BLaER1 treated with 17β-estradiol and CSF1 and Interleukin-3, amounts not matched to agents 10 nM and 100 nM (cell line): ENCODE measurements around the gene ARID3B.
"Not testable (repeated sequence)": the region's sequence is repeated elsewhere in the genome, so short reads cannot be mapped to it uniquely, and the experiment has no call there.

ENCODE experiments used
- H3K27ac ChIP-seq, 11 experiments: shearing (Covaris generic); formaldehyde crosslinking; 2 replicates each; pipeline ENCODE4 v1.8.1; 2022
- H3K27me3 ChIP-seq, 11 experiments: shearing (Covaris generic); formaldehyde crosslinking; 2 replicates each; pipeline ENCODE4 v1.8.1; 2022
- H3K36me3 ChIP-seq, 11 experiments: shearing (Covaris generic); formaldehyde crosslinking; 2 replicates each; pipeline ENCODE4 v1.8.1; 2022
- H3K4me1 ChIP-seq, 10 experiments: shearing (Covaris generic); formaldehyde crosslinking; 2 replicates each; pipeline ENCODE4 v1.8.1; 2022
- H3K4me2 ChIP-seq, 11 experiments: shearing (Covaris generic); formaldehyde crosslinking; 2 replicates each; pipeline ENCODE4 v1.8.1; 2022
- H3K4me3 ChIP-seq, 10 experiments: shearing (Covaris generic); formaldehyde crosslinking; 2 replicates each; pipeline ENCODE4 v1.8.1; 2022
- H3K9ac ChIP-seq, 11 experiments: shearing (Covaris generic); formaldehyde crosslinking; 2 replicates each; pipeline ENCODE4 v1.8.1; 2022
- H3K9me3 ChIP-seq, 11 experiments: shearing (Covaris generic); formaldehyde crosslinking; replicated peaks in 1 of 11; 2 replicates each; pipeline ENCODE4 v1.8.1; 2022
- H4K20me1 ChIP-seq, 11 experiments: shearing (Covaris generic); formaldehyde crosslinking; 2 replicates each; pipeline ENCODE4 v1.8.1; 2022
- Cebpa-rat ChIP-seq, 11 experiments: shearing (Covaris generic); IDR thresholded peaks; 2 replicates each; pipeline ENCODE4 v1.8.1; 2022

ARID3B gene

GRCh38 chr15:74584204-74584603 is 43.2 kb downstream of the ARID3B start:
- no peak overlapping the region for H3K4me3 ChIP-seq
- no peaks in the 10 kb centered on the region for H3K27me3 ChIP-seq
- no peak for TF ChIP-seq Cebpa-rat (IDR thresholded peaks at IDR 0.05)
- H3K4me2 ChIP-seq = no peak overlapping the region
- peaks cover 0 to 16% (median 13%) of the 10 kb centered on the region in 10 experiments; a peak in 13 of 20 replicates for H3K4me1 ChIP-seq
- peaks cover 0 to 51% (median 4%) of the 10 kb centered on the region in 11 experiments; a peak in 11 of 22 replicates for H3K36me3 ChIP-seq
- no peaks in the 10 kb centered on the region for H3K9me3 ChIP-seq
- H4K20me1 ChIP-seq = peaks cover 0 to 21% (median 0%) of the 10 kb centered on the region in 11 experiments; a peak in 2 of 22 replicates
- H3K27ac ChIP-seq = no peak overlapping the region
- H3K9ac ChIP-seq = 0 out of 22 replicates have a peak overlapping the region, but pooled peaks of 1 of the 11 experiments have one; percentile 4

- H3K36me3 ChIP-seq = peaks cover 0 to 45% (median 5%) of the 10 kb centered on the region in 11 experiments; a peak in 12 of 22 replicates
- 0 out of 22 replicates have a peak overlapping the region, but pooled peaks of 1 of the 11 experiments have one; percentile 4 for H3K9ac ChIP-seq
- no peaks in the 10 kb centered on the region for H3K27me3 ChIP-seq
- H4K20me1 ChIP-seq = peaks cover 0 to 21% (median 0%) of the 10 kb centered on the region in 11 experiments; a peak in 2 of 22 replicates
- H3K27ac ChIP-seq = no peak overlapping the region
- H3K4me1 ChIP-seq = peaks cover 0 to 22% (median 18%) of the 10 kb centered on the region in 10 experiments; a peak in 13 of 20 replicates
- TF ChIP-seq Cebpa-rat (IDR thresholded peaks at IDR 0.05) = no peak
- no peaks in the 10 kb centered on the region for H3K9me3 ChIP-seq
- no peak overlapping the region for H3K4me3 ChIP-seq
- no peak overlapping the region for H3K4me2 ChIP-seq
Measured at GRCh38 chr15:74584779-74585178, 43.8 kb downstream of the ARID3B start.

- H3K9ac ChIP-seq = 0 out of 22 replicates have a peak overlapping the region, but pooled peaks of 1 of the 11 experiments have one; percentile 4
- no peak overlapping the region for H3K27ac ChIP-seq
- peaks cover 0 to 26% (median 22%) of the 10 kb centered on the region in 10 experiments; a peak in 13 of 20 replicates for H3K4me1 ChIP-seq
- peaks cover 0 to 42% (median 9%) of the 10 kb centered on the region in 11 experiments; a peak in 12 of 22 replicates for H3K36me3 ChIP-seq
- no peak for TF ChIP-seq Cebpa-rat (IDR thresholded peaks at IDR 0.05)
- H3K4me3 ChIP-seq = no peak overlapping the region
- H3K9me3 ChIP-seq = no peaks in the 10 kb centered on the region
- no peak overlapping the region for H3K4me2 ChIP-seq
- H3K27me3 ChIP-seq = no peaks in the 10 kb centered on the region
- H4K20me1 ChIP-seq = peaks cover 0 to 21% (median 0%) of the 10 kb centered on the region in 11 experiments; a peak in 1 of 22 replicates
Measured at GRCh38 chr15:74585191-74585590, 44.2 kb downstream of the ARID3B start.

- Histone ChIP-seq H3K27ac (no peak overlapping the region), H3K27me3 (no peaks in the 10 kb centered on the region), H3K36me3 (peaks cover 0 to 47% (median 12%) of the 10 kb centered on the region in 11 experiments; a peak in 16 of 22 replicates), H3K9ac (no peak overlapping the region), H3K4me3 (no peak overlapping the region), H3K4me1 (peaks cover 0 to 31% (median 24%) of the 10 kb centered on the region in 10 experiments; a peak in 13 of 20 replicates), H4K20me1 (peaks cover 0 to 16% (median 0%) of the 10 kb centered on the region in 11 experiments; a peak in 1 of 22 replicates), H3K9me3 (no peaks in the 10 kb centered on the region), H3K4me2 (no peak overlapping the region)
- no peak for TF ChIP-seq Cebpa-rat (IDR thresholded peaks at IDR 0.05)
Measured at GRCh38 chr15:74585857-74586256, 44.8 kb downstream of the ARID3B start.

GRCh38 chr15:74589826-74590225 is 48.8 kb downstream of the ARID3B start:
- H3K36me3 ChIP-seq = peaks cover 18 to 65% (median 41%) of the 10 kb centered on the region in 11 experiments; a peak in 21 of 22 replicates
- peaks cover 0 to 4% (median 0%) of the 10 kb centered on the region in 11 experiments; a peak in 1 of 22 replicates for H4K20me1 ChIP-seq
- no peak overlapping the region for H3K9ac ChIP-seq
- H3K27me3 ChIP-seq = no peaks in the 10 kb centered on the region
- TF ChIP-seq Cebpa-rat (IDR thresholded peaks at IDR 0.05) = no peak
- peaks cover 0 to 31% (median 24%) of the 10 kb centered on the region in 10 experiments; a peak in 13 of 20 replicates for H3K4me1 ChIP-seq
- peak overlapping the region in 8 of 11 experiments; percentile 26 to 79 (median 59); a peak in 13 of 22 replicates for H3K4me2 ChIP-seq
- H3K9me3 ChIP-seq = no peaks in the 10 kb centered on the region
- H3K27ac ChIP-seq = peak overlapping the region in 4 of 11 experiments; percentile 10 to 35 (median 17); a peak in 4 of 22 replicates
- peak overlapping the region in 1 of 10 experiments; percentile 6; a peak in 1 of 20 replicates for H3K4me3 ChIP-seq

- H3K36me3 ChIP-seq = peaks cover 18 to 61% (median 42%) of the 10 kb centered on the region in 11 experiments; a peak in 21 of 22 replicates
Measured at GRCh38 chr15:74592222-74592621, 51.2 kb downstream of the ARID3B start.

GRCh38 chr15:74593122-74593521 is 52.1 kb downstream of the ARID3B start:
- H3K27me3 ChIP-seq = no peaks in the 10 kb centered on the region
- no peak overlapping the region for H3K9ac ChIP-seq
- peaks cover 18 to 61% (median 42%) of the 10 kb centered on the region in 11 experiments; a peak in 21 of 22 replicates for H3K36me3 ChIP-seq
- no peak overlapping the region for H3K4me2 ChIP-seq
- H3K4me3 ChIP-seq = no peak overlapping the region
- no peak overlapping the region for H3K27ac ChIP-seq
- TF ChIP-seq Cebpa-rat (IDR thresholded peaks at IDR 0.05) = no peak
- H4K20me1 ChIP-seq = no peaks in the 10 kb centered on the region
- no peaks in the 10 kb centered on the region for H3K9me3 ChIP-seq
- peaks cover 3 to 31% (median 26%) of the 10 kb centered on the region in 10 experiments; a peak in 19 of 20 replicates for H3K4me1 ChIP-seq

More at GRCh38 chr15:74592222-74592621, 51.2 kb downstream of the ARID3B start:
- Histone ChIP-seq H3K27me3 (no peaks in the 10 kb centered on the region), H4K20me1 (no peaks in the 10 kb centered on the region), H3K4me1 (peaks cover 0 to 31% (median 24%) of the 10 kb centered on the region in 10 experiments; a peak in 13 of 20 replicates), H3K9me3 (no peaks in the 10 kb centered on the region), H3K9ac (no peak overlapping the region), H3K4me3 (no peak overlapping the region), H3K27ac (no peak overlapping the region), H3K4me2 (no peak overlapping the region)
- TF ChIP-seq Cebpa-rat (IDR thresholded peaks at IDR 0.05) = no peak

- Histone ChIP-seq H3K9me3 (no peaks in the 10 kb centered on the region), H3K4me3 (no peak overlapping the region), H3K4me1 (peaks cover 17 to 29% (median 26%) of the 10 kb centered on the region in 10 experiments), H3K36me3 (peaks cover 18 to 60% (median 41%) of the 10 kb centered on the region in 11 experiments; a peak in 21 of 22 replicates), H3K27ac (no peak overlapping the region), H3K9ac (no peak overlapping the region), H4K20me1 (no peaks in the 10 kb centered on the region), H3K27me3 (no peaks in the 10 kb centered on the region), H3K4me2 (no peak overlapping the region)
- no peak for TF ChIP-seq Cebpa-rat (IDR thresholded peaks at IDR 0.05)
Measured at GRCh38 chr15:74594455-74594854, 53.4 kb downstream of the ARID3B start.

- Histone ChIP-seq H4K20me1 (no peaks in the 10 kb centered on the region), H3K36me3 (peaks cover 18 to 58% (median 36%) of the 10 kb centered on the region in 11 experiments; a peak in 21 of 22 replicates)
Measured at GRCh38 chr15:74595271-74595670, 54.3 kb downstream of the ARID3B start.

GRCh38 chr15:74596736-74597135 is 55.7 kb downstream of the ARID3B start:
- not testable (repeated sequence) for H3K4me3 ChIP-seq, H3K27ac ChIP-seq, H3K4me2 ChIP-seq, H3K9me3 ChIP-seq, H3K9ac ChIP-seq, H4K20me1 ChIP-seq, H3K27me3 ChIP-seq
- H3K36me3 ChIP-seq = peaks cover 17 to 43% (median 23%) of the 10 kb centered on the region in 11 experiments; a peak in 20 of 22 replicates
- H3K4me1 ChIP-seq = peaks cover 16 to 25% (median 23%) of the 10 kb centered on the region in 10 experiments

More at GRCh38 chr15:74595271-74595670, 54.3 kb downstream of the ARID3B start:
- Histone ChIP-seq H3K27me3 (no peaks in the 10 kb centered on the region), H3K4me3 (no peak overlapping the region), H3K9ac (no peak overlapping the region), H3K9me3 (no peaks in the 10 kb centered on the region), H3K27ac (no peak overlapping the region), H3K4me2 (no peak overlapping the region), H3K4me1 (peaks cover 21 to 26% (median 24%) of the 10 kb centered on the region in 10 experiments)
- no peak for TF ChIP-seq Cebpa-rat (IDR thresholded peaks at IDR 0.05)

GRCh38 chr15:74597146-74597705 is 56.2 kb downstream of the ARID3B start:
- H3K4me2 ChIP-seq, H3K9ac ChIP-seq, H3K27ac ChIP-seq, H3K27me3 ChIP-seq, H4K20me1 ChIP-seq, H3K4me3 ChIP-seq, H3K9me3 ChIP-seq: not testable (repeated sequence)
- Histone ChIP-seq H3K4me1 (peaks cover 16 to 25% (median 23%) of the 10 kb centered on the region in 10 experiments), H3K36me3 (peaks cover 12 to 38% (median 18%) of the 10 kb centered on the region in 11 experiments; a peak in 19 of 22 replicates)
